DMS153 treated with DMSO at 0.1 percent for 48 hours (cell line): Measurements from ENCODE around the gene LRTM2.

ENCODE experiments used
- DNase-seq: peaks from one replicate; lab custom pipeline; 2025; ENCODE audit not compliant: unreplicated experiment; lab: John Stamatoyannopoulos, UW

The LRTM2 gene

DNA sequence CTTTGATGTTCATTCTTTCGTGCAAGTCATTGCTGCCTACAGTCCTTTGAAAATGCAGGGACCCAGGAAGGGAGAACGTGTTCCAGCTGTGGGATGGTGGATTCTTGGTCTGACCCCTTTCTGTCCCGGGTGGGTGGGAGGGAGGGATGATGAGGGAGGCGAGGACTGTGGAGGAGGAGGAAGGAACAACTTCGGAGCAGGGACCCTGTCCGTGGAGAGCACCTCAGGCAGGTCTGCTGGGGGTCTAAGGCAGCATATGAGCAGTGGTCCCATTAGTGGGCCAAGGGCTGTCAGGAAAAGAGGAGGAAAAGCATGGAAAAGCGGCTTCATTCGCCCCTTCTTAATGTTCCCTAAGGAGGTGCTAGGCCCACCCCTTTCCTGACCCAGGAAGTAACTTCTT, 62.0 kb downstream of the LRTM2 start:
- DNase-seq = no peak

DNA sequence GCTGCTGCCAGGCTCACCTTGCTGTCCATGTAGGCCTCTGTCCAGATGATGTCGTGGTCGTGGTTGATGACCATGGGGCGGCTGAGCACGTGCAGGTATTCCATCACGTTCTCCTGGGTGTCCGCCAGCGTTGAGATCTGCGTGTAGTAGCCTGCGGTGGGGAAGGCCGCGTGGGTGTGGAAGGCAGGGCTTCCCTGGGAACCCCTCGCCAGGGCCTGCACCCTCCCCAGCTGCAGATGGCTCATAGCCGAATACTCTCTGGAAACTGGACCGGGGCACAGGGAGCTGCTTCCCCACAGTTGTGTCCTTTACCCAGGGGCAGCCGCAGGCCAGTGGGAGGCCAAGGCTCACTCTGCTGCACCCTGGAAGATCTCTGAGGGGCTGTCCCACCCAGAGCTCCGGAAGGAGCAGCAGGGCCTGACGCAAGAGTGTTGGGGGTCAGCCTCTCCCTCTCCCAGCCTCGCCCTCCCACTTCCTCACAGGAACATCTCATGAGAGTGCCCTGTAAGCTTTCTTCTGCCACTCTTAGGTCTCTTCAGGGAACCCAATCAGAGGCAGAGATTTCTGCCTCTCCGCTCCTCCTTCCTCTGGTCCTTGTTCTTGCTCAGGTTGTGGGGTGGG, 62.6 kb downstream of the LRTM2 start:
- DNase-seq = no peak

DNA sequence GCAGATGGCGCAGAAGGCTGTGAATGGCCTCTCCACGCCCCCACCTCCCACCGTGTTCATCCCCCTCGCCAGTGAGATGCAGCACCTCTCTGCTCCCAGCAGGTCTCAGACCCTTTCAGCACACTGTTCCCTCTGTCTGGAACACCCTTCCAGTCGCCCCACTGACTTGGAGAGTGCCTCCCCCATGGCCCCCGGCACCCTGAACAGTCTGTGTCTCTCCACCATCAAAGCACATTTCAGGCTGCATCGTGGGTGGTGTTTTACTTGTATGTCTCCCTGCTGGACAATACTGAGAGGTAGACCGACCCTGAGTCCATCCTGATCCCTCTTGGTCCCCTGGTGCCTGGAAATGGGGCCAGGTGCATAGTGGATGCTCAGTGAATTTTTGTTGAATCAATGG, 63.1 kb downstream of the LRTM2 start:
- no peak for DNase-seq

DNA sequence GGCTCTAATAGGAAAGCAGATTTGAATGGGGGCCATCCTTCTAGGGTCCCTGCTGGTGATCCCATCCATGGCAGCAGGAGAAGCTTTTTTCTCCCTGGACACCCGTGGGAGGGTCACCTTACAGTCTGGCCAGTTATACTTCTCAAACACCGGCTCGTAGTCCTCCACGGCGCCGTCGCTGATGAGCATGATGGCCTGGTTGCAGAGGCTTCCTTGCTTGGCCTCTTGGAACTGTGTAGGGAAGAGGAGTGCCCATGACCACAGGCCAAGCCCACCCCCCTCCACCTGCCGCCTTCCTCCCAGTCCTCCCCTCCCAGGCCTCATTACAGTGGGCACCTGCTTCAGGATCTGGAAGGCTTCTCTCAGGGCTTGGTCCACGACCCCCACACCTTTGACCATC, 64.3 kb downstream of the LRTM2 start:
- DNase-seq = no peak

DNA sequence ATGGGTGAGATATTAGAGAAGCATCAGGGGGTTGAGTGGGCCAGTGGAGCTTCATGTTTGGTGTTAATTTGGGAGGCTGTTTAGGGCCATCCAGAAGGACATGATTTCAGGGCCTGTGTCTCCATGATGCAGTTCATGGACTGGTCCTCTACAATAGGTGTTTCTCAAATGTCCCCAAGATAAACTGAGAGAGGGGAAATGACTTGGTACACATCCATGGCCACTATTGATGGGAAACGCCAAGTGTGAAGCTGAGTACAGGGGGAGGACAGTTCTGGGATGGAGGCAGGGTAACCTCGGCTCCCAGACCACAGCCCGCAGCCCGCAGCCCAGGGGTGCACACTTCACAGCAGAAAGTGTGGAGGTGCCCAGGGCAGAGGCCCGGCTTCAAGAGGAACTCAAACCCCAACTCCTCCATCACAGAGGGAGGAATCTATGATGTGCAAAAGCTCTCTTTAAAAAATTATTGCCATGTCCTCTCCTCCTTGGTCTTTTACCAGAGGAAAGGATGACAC, 64.8 kb downstream of the LRTM2 start:
- no peak for DNase-seq

DNA sequence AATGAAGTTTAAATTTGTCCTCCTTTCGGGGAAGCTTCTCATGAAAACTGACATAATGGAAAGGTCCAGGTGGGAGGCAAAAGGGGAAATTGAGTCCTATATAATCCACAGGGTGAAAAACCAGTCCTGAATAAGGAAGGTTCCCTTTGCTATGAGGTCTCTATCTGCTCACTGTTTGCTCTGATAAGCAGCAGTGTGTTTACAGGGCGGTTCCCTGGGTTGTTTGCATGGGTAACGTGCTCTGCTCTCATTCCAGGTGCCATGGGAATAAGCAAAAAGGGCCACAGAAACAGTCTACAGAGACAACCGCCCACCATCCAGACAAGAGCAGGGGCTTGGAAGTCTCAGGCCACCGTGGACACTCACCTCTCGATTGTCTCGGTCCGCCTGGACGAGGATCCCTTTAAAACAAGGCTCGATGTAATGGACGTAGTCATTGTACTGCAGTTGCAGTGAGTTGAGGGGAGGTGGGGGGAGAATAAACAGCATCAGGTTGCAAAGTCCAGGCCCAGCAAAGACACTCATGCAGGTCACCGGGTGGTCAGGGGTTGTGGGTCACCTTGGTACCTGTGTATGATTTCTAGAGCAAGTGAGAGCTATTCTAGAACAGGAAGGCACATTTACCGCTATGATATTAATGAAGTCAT, 65.4 kb downstream of the LRTM2 start:
- no peak for DNase-seq
